HS-27A (cell line): ENCODE results near the gene NTF4.

ENCODE experiments used
- DNase-seq: peaks from one replicate; pipeline ENCODE4 v3.0.0-alpha.2; 2012; ENCODE audit warnings: low read depth, missing footprints

Gene NTF4

DNA sequence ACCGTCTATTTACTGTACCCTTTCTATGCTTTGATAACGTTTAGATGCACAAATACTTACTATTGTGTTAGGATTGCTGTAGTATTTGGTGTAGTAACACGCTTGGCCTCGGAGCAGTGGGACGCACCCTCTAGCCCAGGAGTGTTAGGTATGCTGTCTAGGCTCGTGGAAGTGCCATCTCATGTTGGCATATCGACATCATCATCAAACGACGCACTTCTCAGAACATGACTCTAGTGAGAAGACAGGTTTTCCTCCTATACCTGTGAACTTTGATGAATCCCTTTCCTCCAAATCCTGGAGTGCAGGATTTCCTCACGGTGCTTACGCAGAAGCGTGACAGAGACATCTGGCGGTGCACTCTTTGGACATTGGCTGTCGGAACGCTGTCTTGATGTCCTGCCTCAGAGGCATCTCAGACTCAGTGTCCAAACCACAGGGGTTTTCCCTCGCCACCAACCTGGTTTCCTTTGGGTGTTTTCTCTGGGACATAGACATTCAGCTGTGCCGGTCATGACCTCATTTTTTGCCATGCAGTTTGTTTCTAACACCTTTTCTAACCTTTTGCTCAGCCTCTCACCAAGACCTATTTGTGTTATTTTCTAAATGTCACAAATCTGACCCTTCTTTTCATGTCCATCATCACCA, 26.9 kb upstream of the NTF4 start:
- DNase-seq: no peak

DNA sequence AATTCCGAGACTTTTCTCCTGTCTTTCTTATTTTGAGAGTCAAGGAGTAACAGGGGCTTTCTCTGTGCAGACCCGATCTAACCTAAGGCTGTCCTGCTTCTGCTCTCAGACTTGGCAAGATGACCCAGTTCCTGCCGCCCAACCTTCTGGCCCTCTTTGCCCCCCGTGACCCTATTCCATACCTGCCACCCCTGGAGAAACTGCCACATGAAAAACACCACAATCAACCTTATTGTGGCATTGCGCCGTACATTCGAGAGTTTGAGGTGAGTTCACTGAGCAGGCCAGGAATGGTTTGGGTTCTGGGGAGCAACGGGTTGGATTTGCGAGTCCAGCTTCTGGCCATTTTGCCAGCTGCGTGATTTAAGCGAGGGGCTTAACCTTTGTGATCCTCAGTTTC, 21.7 kb upstream of the NTF4 start:
- no peak for DNase-seq

DNA sequence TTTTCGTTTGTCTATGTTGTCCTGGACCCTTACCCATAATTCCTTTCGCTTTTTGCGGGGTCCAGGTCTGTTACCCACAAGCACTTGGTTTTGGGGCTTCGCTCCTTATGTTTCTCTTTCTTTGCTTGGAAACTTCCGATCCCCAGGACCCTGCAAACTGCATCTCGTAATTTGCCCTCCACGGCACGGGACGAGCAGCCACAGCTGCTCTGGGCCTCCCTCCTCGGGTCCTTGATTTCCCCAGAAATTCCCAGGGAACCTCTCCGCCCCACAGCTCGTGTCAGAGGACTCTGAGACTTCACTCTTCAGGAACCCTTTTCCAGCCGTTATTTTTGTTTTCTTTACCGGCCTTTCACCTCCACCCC, 21.2 kb upstream of the NTF4 start:
- DNase-seq: no peak

DNA sequence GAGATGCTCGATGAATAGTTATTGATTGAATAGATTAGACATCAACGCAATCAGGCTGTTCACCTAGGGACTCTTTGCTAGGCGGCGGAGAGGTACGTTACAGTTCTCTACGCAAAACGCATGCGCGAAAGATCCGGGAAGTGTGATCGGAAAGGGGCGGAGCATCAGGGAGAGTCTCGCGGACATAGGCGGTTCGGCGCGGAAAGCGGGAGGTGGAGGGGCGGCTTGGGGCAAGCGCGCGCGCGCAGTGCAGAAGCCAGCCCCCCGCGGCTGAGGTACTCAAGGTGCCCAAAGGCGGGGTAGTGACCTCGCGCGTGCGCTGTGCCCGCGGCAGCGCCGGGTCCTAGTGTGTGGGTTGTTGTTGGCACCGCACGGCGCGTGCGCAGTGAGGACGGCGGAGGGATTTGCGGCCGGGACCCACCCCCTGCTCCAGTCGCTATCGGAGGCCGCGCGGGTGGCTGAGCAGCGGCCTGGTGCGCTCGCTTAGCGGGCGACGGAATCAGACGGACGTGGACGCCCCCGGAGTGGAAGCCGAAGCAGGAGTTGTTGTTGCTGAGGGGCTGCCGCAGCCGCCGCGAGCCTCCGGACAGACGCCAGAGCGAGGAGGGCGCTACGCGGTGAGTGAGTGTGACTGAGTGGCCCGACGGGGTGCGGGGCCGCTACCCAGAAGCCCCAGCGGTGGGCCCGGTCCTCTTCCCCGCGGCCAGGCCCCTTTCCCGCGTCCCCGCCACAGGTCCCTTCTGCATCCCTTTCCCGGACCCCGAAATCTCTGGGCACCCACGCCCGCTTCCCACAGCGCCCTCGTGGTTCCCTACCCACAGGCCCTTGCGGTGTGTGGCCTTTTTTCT, 20.6 kb upstream of the NTF4 start, which contains the start of gene SNRNP70:
Gene SNRNP70 (plus strand): TSS at position 432 of the 848 bp plus-strand sequence. CDS start 964 bp downstream, outside the sequence.
- DNase-seq: peak; percentile 96

DNA sequence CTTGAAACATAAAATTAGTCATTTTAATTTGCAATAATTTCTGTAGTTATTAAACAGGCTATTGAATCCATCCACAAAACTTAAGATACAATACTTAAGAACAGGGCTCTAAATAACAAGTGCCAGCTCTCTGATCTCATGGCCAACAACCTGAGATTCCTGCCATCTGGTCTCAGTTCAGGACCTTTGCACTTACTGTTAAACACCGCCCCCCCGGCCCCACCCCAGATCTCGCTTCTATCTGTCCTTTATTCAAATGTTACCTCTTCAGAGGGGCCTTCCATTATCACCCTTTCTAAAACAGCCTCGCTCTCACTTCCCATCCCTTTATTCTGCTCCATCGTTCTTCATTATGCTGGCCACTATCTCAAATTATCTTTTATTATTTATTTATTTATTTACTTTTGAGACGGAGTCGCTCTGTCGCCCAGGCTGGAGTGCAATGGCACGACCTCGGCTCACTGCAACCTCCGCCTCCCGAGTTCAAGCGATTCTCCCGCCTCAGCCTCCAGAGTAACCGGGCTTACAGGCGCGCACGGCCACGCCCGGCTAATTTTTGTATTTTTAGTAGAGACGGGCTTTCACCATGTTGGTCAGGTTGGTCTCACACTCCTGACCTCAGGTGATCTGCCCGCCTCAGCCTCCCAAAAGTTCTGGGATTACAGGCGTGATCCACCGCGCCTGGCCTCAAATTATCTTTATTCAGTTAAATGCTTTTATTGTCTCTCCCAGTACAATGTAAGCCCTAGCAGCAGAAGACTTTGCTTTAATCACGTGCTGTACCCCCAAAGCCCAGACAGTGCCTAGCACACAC, 19.8 kb upstream of the NTF4 start:
- no peak for DNase-seq

DNA sequence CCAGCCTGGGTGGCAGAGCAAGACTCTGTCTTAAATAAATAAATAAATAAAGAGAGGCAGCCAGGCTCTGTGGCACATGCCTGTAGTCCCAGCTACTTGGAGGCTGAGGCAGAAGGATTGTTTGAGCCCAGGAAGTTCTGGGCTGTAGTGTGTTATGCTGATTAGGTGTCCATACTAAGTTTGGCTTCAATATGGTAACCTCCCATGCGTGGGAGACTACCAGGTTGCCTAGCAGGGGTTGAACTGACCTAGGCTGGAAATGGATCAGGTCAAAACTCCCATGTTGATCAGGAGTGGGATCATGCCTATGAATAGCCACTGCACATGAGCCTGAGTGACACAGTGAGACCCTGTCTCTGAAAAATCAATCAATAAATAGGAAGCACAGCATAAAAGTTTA, 16.7 kb upstream of the NTF4 start:
- no peak for DNase-seq

DNA sequence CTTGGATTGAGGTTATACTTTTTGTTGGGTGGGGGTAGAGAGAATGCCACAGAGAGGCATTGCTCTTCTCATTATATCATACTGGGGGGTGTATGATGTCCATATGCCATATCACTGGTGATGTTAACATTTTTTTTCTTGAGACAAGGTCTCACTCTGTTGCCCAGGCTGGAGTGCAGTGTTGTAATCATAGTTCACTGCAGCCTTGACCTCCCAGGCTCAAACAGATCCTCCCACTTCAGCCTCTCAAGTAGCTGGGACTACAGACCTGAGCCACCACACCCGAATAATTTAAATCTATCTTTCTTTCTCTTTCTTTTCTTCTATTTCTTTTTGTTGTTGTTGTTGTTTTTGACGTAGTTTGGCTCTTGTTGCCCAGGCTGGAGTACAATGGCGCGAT, 15.8 kb upstream of the NTF4 start:
- DNase-seq: no peak

DNA sequence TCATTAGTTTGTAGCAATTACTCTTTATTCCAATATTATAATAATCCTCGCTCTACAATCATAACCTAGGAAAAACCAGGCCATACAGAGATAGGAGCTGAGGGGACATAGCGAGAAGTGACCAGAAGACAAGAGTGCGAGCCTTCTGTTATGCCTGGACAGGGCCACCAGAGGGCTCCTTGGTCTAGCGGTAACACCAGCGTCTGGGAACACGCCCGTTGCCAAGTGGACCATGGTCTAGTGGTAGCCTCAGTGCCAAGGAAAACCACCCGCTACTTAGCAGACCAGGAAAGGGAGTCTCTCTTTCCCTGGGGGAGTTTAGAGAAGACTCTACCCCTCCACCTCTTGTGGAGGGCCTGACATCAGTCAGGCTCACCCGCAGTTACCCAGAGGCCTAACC, 10.3 kb upstream of the NTF4 start:
- DNase-seq: peak; percentile 49

DNA sequence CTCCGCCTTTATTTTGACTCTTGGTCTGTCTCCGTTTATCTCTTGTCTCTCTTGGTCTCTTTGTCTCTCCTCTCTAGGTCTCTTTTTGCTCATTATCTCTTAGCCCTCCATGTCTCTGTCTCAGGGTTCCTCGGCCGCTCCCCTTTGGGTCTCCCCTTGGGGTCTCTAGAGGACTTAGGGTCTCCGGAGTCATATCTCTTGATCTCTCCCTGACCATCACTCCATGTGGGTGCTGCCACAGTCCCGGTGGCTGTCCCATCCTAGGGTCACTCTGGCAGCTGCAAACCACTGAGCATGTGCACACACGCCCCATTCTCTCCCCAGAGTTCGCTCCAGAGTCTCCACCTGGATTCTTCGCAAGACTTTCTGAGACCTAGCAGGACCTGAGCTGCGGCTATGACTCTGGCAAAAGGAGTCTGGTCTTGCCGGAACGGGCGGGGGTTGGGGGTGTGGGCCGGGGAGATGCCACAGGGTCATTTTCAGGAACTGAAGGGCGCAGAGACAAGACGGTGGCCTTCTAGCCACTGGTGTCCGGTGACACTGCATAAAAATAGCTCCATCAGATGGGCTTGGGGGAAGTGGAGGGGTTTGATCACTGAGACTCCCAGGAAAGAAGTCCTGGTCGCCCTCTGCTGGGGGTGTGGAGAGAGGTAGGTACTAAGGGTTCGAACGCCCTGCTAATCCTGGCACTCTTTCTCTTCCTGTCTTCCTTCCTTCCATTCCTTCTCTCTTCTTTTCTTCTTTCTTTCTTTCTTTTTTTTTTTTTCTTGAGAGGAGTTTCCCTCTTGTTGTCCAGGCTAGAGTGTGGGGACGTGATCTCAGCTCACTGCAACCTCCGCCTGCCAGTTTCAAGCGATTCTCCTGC, 9.1 kb upstream of the NTF4 start:
- no peak for DNase-seq

DNA sequence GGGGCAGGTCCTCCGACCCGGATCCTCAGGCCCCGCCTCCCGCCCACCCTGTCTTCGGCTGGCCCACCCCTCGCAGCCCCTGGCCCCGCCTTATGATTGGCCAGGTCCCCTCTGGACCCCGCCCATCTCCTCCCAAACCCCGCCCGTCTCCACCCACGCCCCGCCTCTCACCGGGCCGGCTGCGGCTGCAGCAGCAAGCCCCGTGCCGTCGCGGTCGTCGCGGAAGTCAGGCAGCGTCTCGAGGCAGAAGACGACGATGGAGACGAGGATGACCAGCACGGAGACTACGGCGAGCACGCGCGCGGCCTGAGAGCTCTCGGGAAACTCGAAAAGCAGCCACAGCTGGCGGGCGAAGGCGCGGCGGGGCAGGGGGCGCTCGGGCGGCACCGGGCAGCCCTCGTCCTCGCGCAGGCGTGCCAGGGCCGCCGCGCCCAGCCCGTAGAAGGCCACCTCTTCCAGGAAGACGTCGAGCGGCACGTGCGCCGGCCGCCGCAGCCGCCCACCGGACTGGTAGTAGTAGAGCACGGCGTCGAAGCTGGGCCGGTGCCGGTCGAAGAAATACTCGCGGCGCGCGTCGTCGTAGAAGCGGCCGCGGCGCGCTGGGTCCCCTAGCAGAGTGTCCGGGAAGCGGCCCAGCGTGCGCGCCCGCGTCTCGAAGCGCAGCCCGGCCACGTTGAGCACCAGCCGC, 7.4 kb upstream of the NTF4 start:
- DNase-seq: no peak

DNA sequence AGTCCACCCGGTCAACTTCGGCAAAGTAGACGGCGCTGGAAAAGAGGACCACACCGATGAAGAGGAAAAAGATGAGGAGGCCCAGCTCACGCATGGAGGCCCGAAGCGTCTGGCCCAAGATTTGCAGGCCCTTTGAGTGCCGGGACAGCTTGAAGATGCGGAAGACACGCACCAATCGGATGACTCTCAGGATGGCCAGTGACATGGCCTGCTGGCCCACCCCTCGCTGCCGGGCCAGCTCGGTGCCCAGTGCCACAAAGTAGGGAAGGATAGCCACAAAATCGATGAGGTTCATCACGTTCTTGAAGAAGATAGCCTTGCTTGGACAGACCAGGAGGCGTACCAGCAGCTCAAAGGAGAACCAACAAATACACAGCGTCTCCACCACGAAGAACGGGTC, 5.8 kb upstream of the NTF4 start:
- no peak for DNase-seq

DNA sequence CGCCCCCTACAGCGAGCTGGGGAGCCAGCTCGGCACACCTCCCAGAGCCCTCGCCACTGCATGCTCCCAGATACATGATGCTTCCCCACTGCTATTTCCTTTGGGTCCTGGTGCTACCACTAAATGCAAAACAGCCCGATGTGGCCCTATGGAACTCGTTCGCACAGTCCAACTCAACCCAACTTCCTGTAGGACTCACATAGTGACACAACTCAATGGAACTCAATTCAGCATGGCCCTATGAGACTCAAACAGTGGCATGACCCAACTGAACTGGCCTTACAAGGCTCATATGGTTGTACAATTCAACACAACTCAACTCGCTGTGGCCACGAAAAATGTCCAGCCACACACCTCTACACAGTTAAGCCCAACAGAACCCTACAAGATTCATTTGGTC, 4.4 kb upstream of the NTF4 start:
- DNase-seq: no peak

DNA sequence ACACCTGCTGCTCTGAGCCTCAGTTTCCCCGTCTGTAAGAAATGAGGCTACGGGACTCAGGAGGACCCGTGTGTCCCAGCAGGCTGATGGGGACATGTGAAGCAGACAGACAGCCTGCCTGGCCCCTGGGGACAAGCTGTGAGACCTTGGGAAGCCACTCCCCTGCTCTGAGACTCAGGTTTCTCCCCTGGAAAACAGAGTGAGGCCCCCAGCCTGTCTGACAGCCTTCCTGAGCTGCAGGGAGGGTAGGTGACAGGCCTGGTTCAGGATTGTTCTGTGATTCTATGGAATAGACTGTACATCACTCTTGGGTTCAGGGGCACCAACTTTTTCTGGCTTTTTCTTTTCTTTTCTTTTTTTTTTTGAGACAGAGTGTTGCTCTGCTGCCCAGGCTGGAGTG, 2.9 kb upstream of the NTF4 start:
- DNase-seq: no peak

DNA sequence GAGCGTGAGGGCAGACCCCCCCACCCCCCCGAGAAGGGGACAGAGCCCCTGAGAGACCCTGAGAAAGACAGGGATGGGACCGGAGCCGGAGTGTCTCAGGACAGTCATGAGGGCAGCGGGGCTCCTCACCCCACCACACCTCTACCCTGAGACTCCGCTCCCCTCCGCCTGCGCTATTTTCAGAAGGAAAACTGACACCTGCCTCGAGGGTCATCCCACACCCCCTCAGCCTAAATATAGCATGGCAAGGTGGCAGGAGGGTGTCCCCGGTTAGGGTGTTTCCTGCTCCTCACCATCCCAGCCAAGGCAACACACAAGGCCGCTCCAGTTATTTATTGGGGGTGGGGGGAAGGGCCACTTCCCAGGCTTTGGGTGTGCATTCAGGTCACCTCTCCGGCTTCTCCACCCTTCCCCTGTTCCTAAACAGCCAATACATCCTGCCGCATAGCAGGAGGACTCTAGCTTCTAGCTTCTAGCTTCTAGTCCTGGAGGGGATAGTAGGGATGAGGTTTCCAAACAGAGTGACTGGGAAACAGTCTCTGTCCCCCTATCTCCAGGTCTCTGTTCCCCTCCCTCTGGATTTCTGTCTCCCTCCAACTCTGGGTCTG, 1.4 kb upstream of the NTF4 start:
- DNase-seq: no peak

DNA sequence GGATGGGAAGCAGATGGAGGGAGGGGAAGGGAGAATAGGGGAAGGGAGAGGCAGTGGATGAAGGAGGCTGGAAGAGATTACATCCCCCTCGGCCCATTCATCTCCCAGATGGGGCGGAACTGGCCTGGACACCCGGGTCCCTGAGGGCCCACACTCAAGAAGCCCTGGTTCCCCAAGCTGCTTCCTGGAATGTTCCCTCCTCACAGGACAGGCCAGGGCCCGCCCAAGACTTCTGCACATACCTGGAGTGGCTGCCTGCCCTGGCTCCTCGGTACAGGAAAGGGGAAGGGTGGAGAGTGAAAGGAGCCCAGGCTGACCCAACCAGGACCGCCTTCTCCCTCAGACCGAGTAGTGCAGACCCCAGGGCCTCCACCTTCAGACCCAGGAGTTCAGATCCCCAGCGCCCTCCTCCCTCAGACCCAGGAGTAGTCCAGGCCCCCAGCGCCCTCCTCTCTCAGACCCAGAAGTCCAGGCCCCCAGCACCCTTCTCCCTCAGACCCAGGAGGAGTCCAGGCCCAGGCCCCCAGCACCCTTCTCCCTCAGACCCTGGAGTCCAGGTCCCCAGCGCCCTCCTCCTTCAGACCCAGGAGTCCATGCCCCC, 489 bp downstream of the NTF4 start:
- no peak for DNase-seq

DNA sequence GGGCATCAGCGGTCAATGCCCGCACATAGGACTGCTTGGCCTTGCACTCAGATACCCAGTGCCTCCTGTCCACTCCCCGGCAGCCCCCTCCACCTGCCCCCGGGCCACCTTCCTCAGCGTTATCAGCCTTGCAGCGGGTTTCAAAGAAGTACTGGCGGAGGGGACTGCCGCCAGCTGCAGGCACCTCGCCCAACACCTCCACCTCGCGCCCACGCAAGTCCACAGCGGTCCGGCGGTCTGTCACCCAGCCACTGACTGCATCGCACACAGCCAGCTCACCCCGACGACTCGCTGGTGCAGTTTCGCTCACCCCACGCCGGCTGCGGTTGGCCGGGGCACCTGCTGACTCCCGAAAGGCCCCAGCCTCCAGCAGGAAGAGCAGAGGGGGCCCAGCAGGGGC, 3.2 kb downstream of the NTF4 start:
- no peak for DNase-seq

DNA sequence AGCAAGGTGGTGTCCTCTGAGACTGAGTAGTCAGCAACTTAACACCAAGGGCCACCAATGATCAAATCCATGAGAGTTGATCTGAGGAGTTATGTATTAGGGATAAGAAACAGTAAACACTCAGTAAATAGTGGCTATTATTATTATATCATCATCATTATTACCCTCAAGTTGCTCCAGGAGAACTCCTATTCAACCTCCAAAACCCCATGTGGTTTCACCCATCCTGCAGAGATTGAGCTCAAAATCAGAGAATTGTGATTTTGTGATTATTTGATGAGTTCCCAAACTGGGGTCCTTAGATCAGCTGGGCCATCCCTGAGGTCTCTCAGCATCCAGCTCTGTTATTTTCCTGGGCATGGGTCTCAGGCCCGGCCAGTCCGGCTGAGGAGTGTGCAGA, 3.6 kb downstream of the NTF4 start:
- no peak for DNase-seq

DNA sequence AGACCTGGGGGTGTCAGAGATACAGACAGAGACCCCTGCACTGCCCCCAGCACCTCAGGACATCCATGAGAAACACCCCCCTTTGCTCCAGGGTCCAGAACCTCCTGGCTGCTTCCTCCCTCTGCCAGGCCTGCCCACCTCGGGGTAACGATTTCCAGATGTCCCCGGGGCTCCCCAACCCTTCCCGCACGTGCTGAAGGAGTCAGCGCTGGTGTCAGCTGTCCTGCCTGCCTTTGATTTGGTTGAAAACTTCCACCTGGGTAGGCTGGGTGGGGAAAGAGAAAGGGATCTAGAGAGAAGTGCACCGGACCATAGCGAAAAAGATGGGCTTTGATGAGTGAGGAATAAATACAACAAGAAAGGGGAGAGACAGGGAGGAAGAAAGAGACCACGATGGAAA, 5.6 kb downstream of the NTF4 start:
- no peak for DNase-seq

DNA sequence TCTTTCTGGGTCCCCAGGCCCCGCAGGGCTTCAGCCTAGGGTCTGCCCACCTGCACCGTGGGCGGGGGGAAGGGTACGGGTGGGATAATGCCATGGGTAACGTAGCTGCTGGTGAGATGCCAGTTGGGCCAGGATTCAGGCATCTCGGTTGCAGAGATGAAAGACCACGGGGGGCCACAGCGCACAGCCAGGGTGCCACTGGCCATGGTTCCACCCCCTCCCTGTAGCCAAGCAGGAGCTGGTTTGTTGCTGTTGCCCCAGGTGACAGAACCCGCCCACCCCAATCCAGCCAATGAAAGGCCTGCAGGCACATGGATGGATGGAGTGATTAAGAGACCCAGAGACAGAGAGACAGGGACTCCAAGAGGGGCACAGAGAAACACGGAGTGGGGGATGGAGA, 6.1 kb downstream of the NTF4 start:
- DNase-seq: no peak

DNA sequence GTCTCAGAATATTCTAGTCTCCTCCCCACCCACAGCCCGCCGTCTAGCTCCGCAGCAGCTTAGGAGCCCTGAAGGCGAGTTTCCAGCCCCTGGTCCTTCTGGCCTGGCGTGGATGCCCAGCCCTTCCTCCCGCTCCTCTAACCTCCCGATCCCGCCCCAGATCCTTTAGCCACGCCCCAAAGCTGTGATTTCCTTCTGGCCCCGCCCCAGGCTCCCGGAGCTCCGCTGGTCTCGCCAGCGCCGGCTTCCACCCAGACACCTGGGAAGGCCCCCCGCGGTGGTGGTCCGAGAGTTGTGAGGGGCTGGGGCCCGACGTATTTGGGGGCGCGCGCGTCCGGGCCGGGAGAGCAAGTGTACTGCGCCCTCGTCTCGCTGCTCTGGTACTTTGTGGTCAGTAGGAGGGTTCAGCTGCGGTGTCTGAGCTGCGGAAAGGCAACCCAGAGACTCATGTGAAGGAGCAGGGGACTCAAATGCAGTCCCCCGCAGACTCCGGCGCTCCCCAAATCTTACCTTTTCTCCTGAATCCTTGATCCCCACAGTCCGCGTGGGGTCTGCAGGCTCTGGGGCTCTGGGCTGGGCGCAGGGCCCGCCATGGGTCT, 6.9 kb downstream of the NTF4 start, which contains the start of gene CGB7:
Gene CGB7 (minus strand): TSS at position 114 of the 599 bp plus-strand sequence. CDS start 2,374 bp downstream, outside the sequence.
- DNase-seq: no peak
